HepG2 (cell line): ENCODE results near the gene BTF3L4. TPM values are rescaled to one million over a fixed set of nuclear protein-coding genes. Genes with fewer than 3 reads are reported as not detected.

Source experiments
- AHDC1 ChIP-seq: sonication (generic); formaldehyde crosslinking; IDR thresholded peaks from 2 replicates; pipeline ENCODE4 v1.5.1; 2020; ENCODE audit warnings: mild to moderate bottlenecking, missing genetic modification reagents, borderline replicate concordance
- ARID2 ChIP-seq: sonication (generic); formaldehyde crosslinking; IDR thresholded peaks from 2 replicates; pipeline ENCODE4 v1.8.1; 2022; ENCODE audit warnings: mild to moderate bottlenecking, missing genetic modification reagents, borderline replicate concordance
- ARID5B ChIP-seq: IDR thresholded peaks from 2 replicates; pipeline ENCODE4 v1.4.0; 2020; ENCODE audit warnings: mild to moderate bottlenecking, missing genetic modification reagents
- KDM5B ChIP-seq: sonication (generic); formaldehyde crosslinking; IDR thresholded peaks from 2 replicates; pipeline ENCODE4 v1.4.0; 2020; ENCODE audit warnings: missing genetic modification reagents, mild to moderate bottlenecking, borderline replicate concordance
- NFAT5 ChIP-seq: sonication (generic); formaldehyde crosslinking; IDR thresholded peaks from 2 replicates; pipeline ENCODE4 v1.4.0; 2020; ENCODE audit warnings: missing genetic modification reagents
- SKIL ChIP-seq: sonication (generic); formaldehyde crosslinking; IDR thresholded peaks from 2 replicates; pipeline ENCODE4 v1.8.0; 2022; ENCODE audit warnings: missing genetic modification reagents, mild to moderate bottlenecking, moderate library complexity, borderline replicate concordance
- ZNF331 ChIP-seq: sonication (generic); formaldehyde crosslinking; IDR thresholded peaks from 2 replicates; pipeline ENCODE4 v1.4.0; 2020; ENCODE audit warnings: missing genetic modification reagents
- ZNF674 ChIP-seq: sonication (generic); formaldehyde crosslinking; IDR thresholded peaks from 2 replicates; pipeline ENCODE4 v1.5.0; 2020; ENCODE audit warnings: low read depth, mild to moderate bottlenecking, missing genetic modification reagents
- ZNF879 ChIP-seq: sonication (generic); formaldehyde crosslinking; IDR thresholded peaks from 2 replicates; pipeline ENCODE4 v1.8.1; 2023; ENCODE audit warnings: missing genetic modification reagents
- polyA plus RNA-seq, 8 experiments: library from polyadenylated mRNA; depleted of rRNA in 3 of 8; stranded (reverse) in 7 of 8; unstranded in 1 of 8; fragments of >200 nt; fragmentation: Illumina TruSeq in 4 of 8; extraction: Trizol in 4 of 8; gene quantifications; 2 replicates each; pipeline versions ENCODE4 v1.2.1 to v1.2.3, GENCODE V29; 2011 to 2016; ENCODE audit warnings: low read depth in 4 of 8, missing spikeins in 1 of 8, mixed read lengths in 1 of 8; ENCODE audit not compliant: insufficient read depth in 1 of 8
- total RNA-seq, 5 experiments: library from RNA; depleted of rRNA; stranded (reverse); fragments of >200 nt; fragmentation: Illumina TruSeq; extraction: Trizol; gene quantifications; 2 replicates each; pipeline ENCODE4 v1.2.3, GENCODE V29; 2016; ENCODE audit warnings: low read depth in 1 of 5

BTF3L4 gene
- total and polyA plus RNA-seq, 2 of the 13 experiments (the other 11 are each of a cell fraction or from before 2014, with no cell fraction given): 59.0 to 74.3 TPM

GRCh38 chr1:52032785-52033131, 23.3 kb upstream of the BTF3L4 start (continued):
- 0 out of 2 replicates have a peak, but pooled peaks have one; percentile 4 for TF ChIP-seq ARID5B (CRISPR knock-in tag)
- TF ChIP-seq SKIL: no peak
- TF ChIP-seq KDM5B (CRISPR knock-in tag): no peak
- TF ChIP-seq AHDC1 (CRISPR knock-in tag): 0 out of 2 replicates have a peak, but pooled peaks have one; percentile 25
- TF ChIP-seq ZNF674: no peak
- TF ChIP-seq ARID2 (CRISPR knock-in tag): 0 out of 2 replicates have a peak, but pooled peaks have one; percentile 2
- no peak for TF ChIP-seq ZNF331 (CRISPR knock-in tag)
- TF ChIP-seq ZNF879 (CRISPR knock-in tag): no peak
- TF ChIP-seq NFAT5: no peak
